Epithelial cell of umbilical artery (primary cell): ENCODE measurements around the gene STRIP2. TPM values are rescaled to one million over a fixed set of nuclear protein-coding genes. Genes with fewer than 3 reads are reported as not detected.

Experiments used
- total RNA-seq: library from RNA; depleted of rRNA; stranded (reverse); fragments of >200 nt; gene quantifications from 2 replicates; pipeline ENCODE4 v1.2.3, GENCODE V29; 2014

The STRIP2 gene, protein sequence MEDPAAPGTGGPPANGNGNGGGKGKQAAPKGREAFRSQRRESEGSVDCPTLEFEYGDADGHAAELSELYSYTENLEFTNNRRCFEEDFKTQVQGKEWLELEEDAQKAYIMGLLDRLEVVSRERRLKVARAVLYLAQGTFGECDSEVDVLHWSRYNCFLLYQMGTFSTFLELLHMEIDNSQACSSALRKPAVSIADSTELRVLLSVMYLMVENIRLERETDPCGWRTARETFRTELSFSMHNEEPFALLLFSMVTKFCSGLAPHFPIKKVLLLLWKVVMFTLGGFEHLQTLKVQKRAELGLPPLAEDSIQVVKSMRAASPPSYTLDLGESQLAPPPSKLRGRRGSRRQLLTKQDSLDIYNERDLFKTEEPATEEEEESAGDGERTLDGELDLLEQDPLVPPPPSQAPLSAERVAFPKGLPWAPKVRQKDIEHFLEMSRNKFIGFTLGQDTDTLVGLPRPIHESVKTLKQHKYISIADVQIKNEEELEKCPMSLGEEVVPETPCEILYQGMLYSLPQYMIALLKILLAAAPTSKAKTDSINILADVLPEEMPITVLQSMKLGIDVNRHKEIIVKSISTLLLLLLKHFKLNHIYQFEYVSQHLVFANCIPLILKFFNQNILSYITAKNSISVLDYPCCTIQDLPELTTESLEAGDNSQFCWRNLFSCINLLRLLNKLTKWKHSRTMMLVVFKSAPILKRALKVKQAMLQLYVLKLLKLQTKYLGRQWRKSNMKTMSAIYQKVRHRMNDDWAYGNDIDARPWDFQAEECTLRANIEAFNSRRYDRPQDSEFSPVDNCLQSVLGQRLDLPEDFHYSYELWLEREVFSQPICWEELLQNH
- total RNA-seq, result 2.6 and 11.2 TPM in 2 replicates

DNA sequence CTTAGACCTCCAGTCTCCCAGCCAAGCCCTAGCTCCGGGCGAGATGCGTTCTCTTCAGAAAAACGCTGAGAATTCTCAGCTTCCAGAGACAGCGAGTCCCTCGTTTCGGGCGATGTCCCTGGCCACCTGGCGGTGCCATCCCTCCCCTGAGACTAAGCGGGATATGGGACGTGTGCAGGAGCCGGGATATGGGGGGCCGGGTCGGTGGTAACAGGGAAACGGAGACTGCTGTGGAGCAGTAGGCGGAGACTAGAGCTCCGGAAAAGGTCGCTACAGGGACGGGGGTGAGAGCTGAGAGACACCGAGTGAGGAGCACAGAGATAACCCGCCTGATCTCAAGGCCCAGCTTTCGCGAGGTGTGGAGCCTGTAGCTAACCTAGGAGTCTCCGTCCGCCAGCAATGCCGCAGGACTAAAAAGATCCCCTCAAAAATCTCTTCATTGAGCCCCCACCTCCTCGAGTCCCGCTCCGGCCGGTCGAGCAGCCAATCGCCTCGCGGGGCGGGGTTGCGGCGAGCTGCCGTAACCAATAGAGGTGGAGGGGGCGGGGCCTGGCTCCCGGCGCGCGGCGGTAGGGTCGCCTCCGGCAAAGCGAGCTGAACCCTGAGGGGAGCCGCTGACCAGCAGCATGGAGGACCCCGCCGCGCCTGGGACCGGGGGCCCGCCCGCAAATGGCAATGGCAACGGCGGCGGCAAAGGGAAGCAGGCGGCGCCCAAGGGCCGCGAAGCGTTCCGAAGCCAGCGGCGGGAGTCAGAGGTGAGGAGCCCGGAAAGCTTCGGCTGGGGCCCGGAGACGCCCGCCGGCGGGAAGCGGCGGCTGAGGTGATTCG lies at the start of gene STRIP2:
STRIP2 (plus strand) TSS at position 586 of the 828 bp plus-strand sequence; CDS start at position 627, 41 bp downstream.

DNA sequence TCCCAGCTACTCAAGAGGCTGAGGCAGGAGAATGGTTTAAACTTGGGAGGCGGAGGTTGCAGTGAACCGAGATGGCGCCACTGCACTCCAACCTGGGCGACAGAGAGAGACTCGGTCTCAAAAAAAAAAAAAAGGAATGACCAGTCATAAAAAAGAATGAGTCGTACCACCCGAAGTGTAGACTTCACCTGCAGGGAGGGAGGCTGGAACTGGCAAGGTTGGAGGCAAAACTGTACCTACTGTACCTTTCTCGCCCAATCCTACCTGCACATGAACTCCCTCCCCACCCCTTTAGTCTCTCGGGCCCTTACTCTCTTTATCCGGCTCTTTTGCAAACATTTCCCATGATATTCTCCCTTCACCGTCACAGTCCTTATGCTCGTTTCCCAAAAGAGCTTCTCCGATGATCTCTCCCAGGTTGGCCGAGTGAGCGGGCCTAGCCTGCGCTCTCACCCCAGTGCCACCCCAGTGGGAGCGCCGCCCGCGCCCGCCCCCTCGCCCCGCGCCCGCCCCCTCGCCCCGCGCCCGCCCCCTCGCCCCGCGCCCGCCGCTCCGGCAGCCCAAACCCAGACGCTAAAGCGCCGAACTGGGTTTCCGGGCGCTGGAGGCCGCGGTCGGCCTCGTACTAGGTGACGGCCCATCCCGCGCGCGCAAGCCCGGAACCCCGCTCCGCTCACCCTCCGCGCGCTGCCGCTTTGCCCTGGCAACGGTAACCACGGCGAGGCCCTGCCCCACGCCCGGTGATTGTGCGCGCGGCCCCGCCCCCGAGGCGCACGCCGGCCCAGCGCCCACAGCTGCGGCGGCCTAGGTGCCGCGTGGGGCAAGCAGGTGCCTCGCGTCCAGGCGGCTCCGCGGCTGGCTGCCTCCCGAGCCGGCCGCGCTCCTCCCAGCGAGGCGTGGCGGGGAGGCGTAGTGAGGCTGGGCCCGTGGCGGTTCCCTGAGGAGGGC lies 67.8 kb downstream of the STRIP2 start, which contains the start of gene SMKR1:
SMKR1 (plus strand) TSS at position 772 of the 948 bp plus-strand sequence. CDS start 294 bp downstream, outside the sequence.

Other genes with a start within 250 kb of the STRIP2 start
- gene SMO, start 245.8 kb upstream of the STRIP2 start, total RNA-seq, result 6.5 and 9.4 TPM in 2 replicates
- 7.5 and 13.2 TPM in 2 replicates for gene AHCYL2, start 209.4 kb upstream of the STRIP2 start, total RNA-seq
- 0.46 TPM in 1 of 2 replicates, not detected in the other for gene SMKR1, start 68.1 kb downstream of the STRIP2 start, total RNA-seq
- 12.7 and 15.7 TPM in 2 replicates for gene NRF1, start 177.3 kb downstream of the STRIP2 start, total RNA-seq